Hepatocyte (in vitro differentiated cells): ENCODE data around the gene ZP2.

ENCODE experiments used
- EZH2 ChIP-seq: fragments of 200-600 bp; sonication (generic); IDR thresholded peaks from 2 replicates; pipeline ENCODE4 v1.6.1; 2016; ENCODE audit warnings: antibody characterized with exemption, mild to moderate bottlenecking, borderline replicate concordance
- EZH2phosphoT487 ChIP-seq: fragments of 200-600 bp; sonication (generic); IDR thresholded peaks from one replicate; pipeline ENCODE4 v1.6.1; 2018; ENCODE audit warnings: antibody characterized with exemption, mild to moderate bottlenecking, low read depth, moderate library complexity; ENCODE audit not compliant: unreplicated experiment, severe bottlenecking
- TF ChIP-seq, protein P1 (sequence below): fragments of 200-600 bp; sonication (generic); IDR thresholded peaks from 2 replicates; pipeline ENCODE4 v1.5.1; 2016; ENCODE audit warnings: antibody characterized with exemption, mild to moderate bottlenecking; ENCODE audit not compliant: poor library complexity

- TF ChIP-seq, protein P1, sequence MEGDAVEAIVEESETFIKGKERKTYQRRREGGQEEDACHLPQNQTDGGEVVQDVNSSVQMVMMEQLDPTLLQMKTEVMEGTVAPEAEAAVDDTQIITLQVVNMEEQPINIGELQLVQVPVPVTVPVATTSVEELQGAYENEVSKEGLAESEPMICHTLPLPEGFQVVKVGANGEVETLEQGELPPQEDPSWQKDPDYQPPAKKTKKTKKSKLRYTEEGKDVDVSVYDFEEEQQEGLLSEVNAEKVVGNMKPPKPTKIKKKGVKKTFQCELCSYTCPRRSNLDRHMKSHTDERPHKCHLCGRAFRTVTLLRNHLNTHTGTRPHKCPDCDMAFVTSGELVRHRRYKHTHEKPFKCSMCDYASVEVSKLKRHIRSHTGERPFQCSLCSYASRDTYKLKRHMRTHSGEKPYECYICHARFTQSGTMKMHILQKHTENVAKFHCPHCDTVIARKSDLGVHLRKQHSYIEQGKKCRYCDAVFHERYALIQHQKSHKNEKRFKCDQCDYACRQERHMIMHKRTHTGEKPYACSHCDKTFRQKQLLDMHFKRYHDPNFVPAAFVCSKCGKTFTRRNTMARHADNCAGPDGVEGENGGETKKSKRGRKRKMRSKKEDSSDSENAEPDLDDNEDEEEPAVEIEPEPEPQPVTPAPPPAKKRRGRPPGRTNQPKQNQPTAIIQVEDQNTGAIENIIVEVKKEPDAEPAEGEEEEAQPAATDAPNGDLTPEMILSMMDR, result no peak
- TF ChIP-seq EZH2phosphoT487, result no peak
- no peak for TF ChIP-seq EZH2
Observed at GRCh38 chr16:21190599-21190998, 20.8 kb downstream of the ZP2 start.
